Naive thymus-derived CD4-positive, alpha-beta T cell (primary cell): Measurements from ENCODE around the gene CCDC40. TPM values are rescaled to one million over a fixed set of nuclear protein-coding genes. Genes with fewer than 3 reads are reported as not detected.

Experiments used
- ATAC-seq: fragments of 150-1000 bp; cut with Tn5 transposase; 2 replicates; pipeline ENCODE4 v1.10.0; 2021; ENCODE audit warnings: mild to moderate bottlenecking, moderate library complexity
- CTCF ChIA-PET: fragments of 350-600 bp; sonication (Branson Sonifier 250); formaldehyde crosslinking; loops from one replicate; lab custom pipeline; 2021; ENCODE audit warnings: antibody characterized with exemption; lab: Charles Lee
- POLR2A ChIA-PET: fragments of 350-600 bp; sonication (Branson Sonifier 250); formaldehyde crosslinking; loops from one replicate; lab custom pipeline; 2021; ENCODE audit warnings: antibody characterized with exemption, inconsistent platforms; lab: Charles Lee
- DNase-seq, 9 donors: peaks; one replicate each; pipeline versions ENCODE4 v3.0.0 to v3.0.0-alpha.2; 2020 to 2022; ENCODE audit warnings: mixed read lengths in 1 of 9
- H3K27ac ChIP-seq: one replicate; pipeline ENCODE4 v1.7.0; 2013; ENCODE audit warnings: mild to moderate bottlenecking, low read depth, low read length, moderate library complexity
- H3K27me3 ChIP-seq, 2 donors: one replicate each; pipeline ENCODE4 v1.7.0; 2013; ENCODE audit warnings: low read length in 2 of 2, mild to moderate bottlenecking in 2 of 2, moderate library complexity in 2 of 2; ENCODE audit not compliant: control insufficient read depth in 2 of 2, insufficient read depth in 2 of 2
- H3K36me3 ChIP-seq, 3 experiments: 1 replicate in 2 of 3; 2 replicates in 1 of 3; pipeline ENCODE4 v1.7.0; 2013; ENCODE audit warnings: low read length in 3 of 3, mild to moderate bottlenecking in 3 of 3, moderate library complexity in 1 of 3; ENCODE audit not compliant: insufficient read depth in 3 of 3, control insufficient read depth in 2 of 3
- H3K4me1 ChIP-seq, 2 donors: one replicate each; pipeline ENCODE4 v1.7.0; 2013; ENCODE audit warnings: low read length in 2 of 2, mild to moderate bottlenecking in 2 of 2, moderate library complexity in 1 of 2; ENCODE audit not compliant: control insufficient read depth in 2 of 2, insufficient read depth in 2 of 2
- H3K4me3 ChIP-seq: 2 replicates; pipeline ENCODE4 v1.7.0; 2013; ENCODE audit warnings: mild to moderate bottlenecking, low read length
- H3K9me3 ChIP-seq, 3 experiments: 1 replicate in 2 of 3; 2 replicates in 1 of 3; pipeline ENCODE4 v1.7.0; 2013; ENCODE audit warnings: low read length in 3 of 3; ENCODE audit not compliant: control insufficient read depth in 2 of 3
- H3K27ac Mint-ChIP-seq, 9 donors: one replicate each; pipeline ENCODE4 v1.8.0; 2020 to 2022; ENCODE audit warnings: mixed read lengths in 9 of 9, mild to moderate bottlenecking in 8 of 9, moderate library complexity in 5 of 9, inconsistent platforms in 2 of 9
- H3K27me3 Mint-ChIP-seq, 5 donors: one replicate each; pipeline ENCODE4 v1.8.0; 2021 to 2022; ENCODE audit warnings: mixed read lengths in 5 of 5, mild to moderate bottlenecking in 1 of 5
- H3K36me3 Mint-ChIP-seq, 5 donors: one replicate each; pipeline ENCODE4 v1.8.0; 2020 to 2022; ENCODE audit warnings: mixed read lengths in 5 of 5, mild to moderate bottlenecking in 3 of 5, inconsistent platforms in 1 of 5
- H3K4me1 Mint-ChIP-seq, 7 donors: one replicate each; pipeline ENCODE4 v1.8.0; 2020 to 2022; ENCODE audit warnings: mixed read lengths in 7 of 7, mild to moderate bottlenecking in 3 of 7, inconsistent platforms in 1 of 7
- H3K4me3 Mint-ChIP-seq, 10 donors: one replicate each; pipeline ENCODE4 v1.8.0; 2020 to 2022; ENCODE audit warnings: mild to moderate bottlenecking in 10 of 10, mixed read lengths in 10 of 10, moderate library complexity in 6 of 10, inconsistent platforms in 2 of 10
- H3K9me3 Mint-ChIP-seq, 11 donors: one replicate each; pipeline ENCODE4 v1.8.0; 2020 to 2022; ENCODE audit warnings: mixed read lengths in 11 of 11, mild to moderate bottlenecking in 4 of 11, inconsistent platforms in 1 of 11, moderate library complexity in 1 of 11
- intact Hi-C, 2 donors: fragments of 100-400 bp; cut with micrococcal nuclease; formaldehyde crosslinking; loops; one replicate each; pipeline ENCODE4 v1.15.1; 2023
- microRNA-seq: library from miRNA; unstranded; fragments of <30 nt; microRNA quantifications from one replicate; pipeline ENCODE4 v1.2.0, GENCODE V29; 2022; ENCODE audit warnings: borderline microRNAs expressed
- polyA plus RNA-seq, 2 donors: library from polyadenylated mRNA; unstranded; fragments of 300-500 nt; fragmentation: Illumina TruSeq; gene quantifications; one replicate each; pipeline ENCODE4 v1.2.3, GENCODE V29; 2021
- total RNA-seq, 6 experiments: library from RNA in 5 of 6; stranded (reverse) in 5 of 6; gene quantifications; 1 replicate in 5 of 6; 2 replicates in 1 of 6; pipeline ENCODE4 v1.2.3 and lab custom pipeline; 2021 to 2026

The CCDC40 gene
- total and polyA plus RNA-seq, 7 experiments from 2014 or later: 0.43 to 3.0 (median 0.79) TPM; not detected in 2

DNA sequence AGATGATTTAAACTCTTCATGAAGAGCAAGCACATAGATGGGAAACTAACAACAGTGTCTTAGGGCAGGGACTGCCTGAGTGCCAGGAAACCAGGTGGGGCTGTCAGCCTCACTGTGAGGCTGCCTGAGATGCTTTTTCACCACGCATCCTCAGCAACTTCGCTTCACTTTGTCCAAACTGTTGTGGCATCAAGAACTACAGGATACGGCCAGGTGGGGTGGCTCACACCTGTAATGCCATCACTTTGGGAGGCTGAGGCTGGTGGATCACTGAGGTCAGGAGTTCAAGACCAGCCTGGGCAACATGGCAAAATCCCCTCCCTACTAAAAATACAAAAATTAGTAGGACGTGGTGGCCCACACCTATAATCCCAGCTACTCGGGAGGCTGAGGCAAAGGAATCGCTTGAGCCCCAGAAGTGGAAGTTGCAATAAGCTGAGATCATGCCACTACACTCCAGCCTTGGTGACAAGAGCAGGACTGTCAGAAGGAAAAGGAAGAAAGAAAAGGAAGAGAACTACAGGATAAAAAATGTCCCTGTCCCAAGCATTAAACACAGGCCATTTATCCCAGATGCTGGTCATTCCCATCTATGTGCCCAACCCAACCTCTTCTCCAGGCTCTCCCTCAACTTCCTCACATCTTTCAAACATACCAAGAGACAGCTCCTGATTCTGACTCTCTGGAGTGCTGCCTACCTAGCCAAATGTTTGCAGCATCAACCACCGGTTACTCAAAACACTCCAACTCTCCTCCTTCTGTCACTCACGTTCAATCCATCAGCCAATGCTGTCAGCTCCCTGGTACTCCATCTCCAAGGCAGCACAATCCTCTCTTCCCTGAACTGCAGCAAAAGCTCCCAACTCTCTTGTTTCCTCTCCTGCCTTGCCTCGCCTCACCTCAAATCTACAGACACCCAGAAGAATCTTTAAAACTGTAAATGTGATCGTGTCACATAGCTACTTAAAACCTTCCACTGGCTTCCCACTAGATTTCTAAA is 108.9 kb downstream of the CCDC40 start:
- ATAC-seq: no peak
- ChIA-PET CTCF (interaction anchor here (0.8 to 2.7 kb wide), 5 partner anchors 13 to 137 kb away, joined by 3 to 6 read pairs (median 4); partner anchors contain the start of gene GAA), POLR2A (interaction anchor here (0.6 to 3.1 kb wide), 10 partner anchors 9 to 217 kb away, joined by 3 to 21 read pairs (median 3); partner anchors contain the start of genes GAA and SGSH)
- peak in 1 of 9 donors; percentile 7 for DNase-seq
- Histone ChIP-seq H3K27me3 (no peaks in the 10 kb centered on the region), H3K27ac (peak overlapping the region; percentile 91), H3K4me1 (peaks cover 19 to 21% of the 10 kb centered on the region in 2 donors), H3K9me3 (no peaks in the 10 kb centered on the region), H3K4me3 (peak overlapping the region; percentile 64), H3K36me3 (peaks cover 22 to 39% (median 24%) of the 10 kb centered on the region in 3 experiments)
- Mint-ChIP-seq H3K4me3 (peak overlapping the region; percentile 81 to 98 (median 90)), H3K36me3 (peaks cover 0 to 17% (median 9%) of the 10 kb centered on the region in 5 donors), H3K27ac (peak overlapping the region; percentile 3 to 95 (median 81)), H3K27me3 (no peaks in the 10 kb centered on the region), H3K4me1 (peaks cover 15 to 47% (median 41%) of the 10 kb centered on the region in 7 donors), H3K9me3 (peaks cover 0 to 5% (median 0%) of the 10 kb centered on the region in 11 donors)
- intact Hi-C loops: loop anchor here (2.0 to 10.0 kb wide), 5 partner anchors 107 to 1079 kb away; partner anchors contain the start of genes CBX4 (in 1 of the 2), CCDC40 (in 1 of the 2), CEP131 (in 1 of the 2) and TBC1D16 (in 1 of the 2)

DNA sequence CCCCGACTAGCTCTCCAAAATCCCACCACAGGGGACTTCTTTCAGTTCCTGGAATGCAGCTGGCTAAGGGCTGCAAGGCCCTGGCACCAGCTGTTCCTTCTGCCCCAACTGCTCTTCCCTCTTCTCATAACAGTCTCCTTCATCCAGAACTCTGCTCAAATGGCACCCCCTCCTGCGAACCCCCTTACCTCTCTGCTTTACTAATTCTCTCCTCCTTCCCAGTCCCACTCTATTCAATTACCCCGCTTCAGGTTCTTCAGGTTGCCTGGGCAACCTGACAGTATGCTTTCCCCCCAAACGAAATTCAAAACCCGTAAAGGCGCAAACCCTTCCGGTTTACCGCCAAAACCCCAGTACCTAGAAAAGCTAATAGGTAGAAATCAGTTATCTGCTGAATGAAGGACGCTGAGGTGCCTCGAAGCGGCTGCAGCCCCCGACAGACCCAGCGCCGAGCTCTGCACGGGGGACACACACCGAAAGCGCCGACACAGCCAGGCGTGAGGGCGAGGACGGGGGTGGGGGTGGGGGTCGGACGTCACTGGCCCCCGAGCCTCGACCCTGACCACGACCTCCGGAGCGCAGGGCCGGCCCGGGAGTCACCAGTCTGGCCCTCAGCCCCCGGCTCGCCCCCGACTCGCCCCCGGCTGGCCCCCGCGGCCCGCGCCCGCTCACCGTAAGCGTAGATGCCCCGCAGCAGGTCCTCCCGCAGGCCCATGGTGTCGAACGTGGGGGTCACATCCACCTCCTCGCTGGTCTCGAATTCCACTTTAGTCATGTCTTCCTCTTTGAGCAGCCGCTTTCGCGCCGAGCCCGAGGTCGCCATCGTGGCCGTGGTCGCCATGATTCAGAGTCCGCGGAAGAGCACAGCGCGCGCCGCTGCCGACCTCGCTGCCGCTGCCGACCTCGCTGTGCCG is 109.9 kb downstream of the CCDC40 start:
- peaks cover 0 to 13% (median 5%) of the 10 kb centered on the region in 5 donors for H3K36me3 Mint-ChIP-seq
- Histone ChIP-seq H3K27ac (peak overlapping the region; percentile 91), H3K9me3 (no peaks in the 10 kb centered on the region), H3K36me3 (peaks cover 15 to 29% (median 18%) of the 10 kb centered on the region in 3 experiments), H3K27me3 (no peaks in the 10 kb centered on the region), H3K4me3 (peak overlapping the region; percentile 64), H3K4me1 (peaks cover 19 to 21% of the 10 kb centered on the region in 2 donors)
- intact Hi-C loops: loop anchor here (1.0 to 10.0 kb wide), 11 partner anchors 45 to 1078 kb away; partner anchors contain the start of genes ENDOV (in 2 of the 2), GAA (in 2 of the 2), CBX4 (in 1 of the 2) and CCDC40 (in 1 of the 2)
- H3K27ac Mint-ChIP-seq: peak overlapping the region; percentile 68 to 100 (median 97)
- ATAC-seq (no peak), DNase-seq (peak in 8 of 9 donors; percentile 2 to 27 (median 20))
- H3K4me1 Mint-ChIP-seq: peaks cover 15 to 53% (median 45%) of the 10 kb centered on the region in 7 donors
- H3K9me3 Mint-ChIP-seq: peaks cover 0 to 5% (median 0%) of the 10 kb centered on the region in 11 donors
- CTCF ChIA-PET: interaction anchor here (0.8 to 2.7 kb wide), 5 partner anchors 12 to 138 kb away, joined by 3 to 6 read pairs (median 4); partner anchors contain the start of gene GAA
- H3K27me3 Mint-ChIP-seq: no peaks in the 10 kb centered on the region
- peak overlapping the region; percentile 81 to 100 (median 98) for H3K4me3 Mint-ChIP-seq
- POLR2A ChIA-PET: interaction anchor here (0.6 to 3.1 kb wide), 7 partner anchors 8 to 119 kb away, joined by 3 to 21 read pairs (median 3); partner anchors contain the start of genes GAA and SGSH

- H3K4me3 Mint-ChIP-seq: peak within 1 kb of the TSS; percentile 81 to 100 (median 98)
- H3K36me3 Mint-ChIP-seq: peaks cover 0 to 8% (median 3%) of the 10 kb centered on the region in 5 donors
- H3K4me1 Mint-ChIP-seq: peaks cover 15 to 59% (median 44%) of the 10 kb centered on the region in 7 donors
- no peaks in the 10 kb centered on the region for H3K27me3 Mint-ChIP-seq
- ChIA-PET POLR2A (interaction anchor here (0.7 to 1.4 kb wide), 4 partner anchors 46 to 948 kb away, joined by 3 to 7 read pairs (median 4); partner anchors contain the start of gene GAA), CTCF (interaction anchor here (1.1 kb wide), 1 partner anchor 139 kb away, joined by 6 read pairs; no protein-coding TSS in a partner anchor)
- H3K4me3 ChIP-seq: peak within 1 kb of the TSS; percentile 64
- peak within 1 kb of the TSS; percentile 68 to 100 (median 97) for H3K27ac Mint-ChIP-seq
- H3K9me3 ChIP-seq: peaks cover 0 to under 1% (median 0%) of the 10 kb centered on the region in 3 experiments
- peaks cover 19 to 21% of the 10 kb centered on the region in 2 donors for H3K4me1 ChIP-seq
- peak; percentile 84 to 98 (median 96) for DNase-seq
- peak within 1 kb of the TSS; percentile 91 for H3K27ac ChIP-seq
- peaks cover 0 to 9% (median 0%) of the 10 kb centered on the region in 11 donors for H3K9me3 Mint-ChIP-seq
- ATAC-seq: peak; percentile 97
- H3K27me3 ChIP-seq: no peaks in the 10 kb centered on the region
- intact Hi-C loops: loop anchor here (1.0 to 10.0 kb wide), 11 partner anchors 46 to 1078 kb away; partner anchors contain the start of genes ENDOV (in 2 of the 2), GAA (in 2 of the 2), CBX4 (in 1 of the 2) and CCDC40 (in 1 of the 2)
- peaks cover 10 to 20% (median 14%) of the 10 kb centered on the region in 3 experiments for H3K36me3 ChIP-seq
These were observed 110.8 kb downstream of the CCDC40 start, which contains the start of gene EIF4A3 for GRCh38 chr17:80147035-80147822. Gene EIF4A3, minus strand, starts transcription at chr17:80147128. Its CDS starts 167 bp downstream, at chr17:80146961.

Small RNAs within 50 kb of the gene (microRNA-seq; reads per million reads assigned to microRNA genes)
- not detected for gene MIR1268B

Other genes starting within 250 kb of the CCDC40 start
- 10 to 100 TPM in 1 of 5 experiments, 1 to 10 TPM in 4; 2.4 to 11.9 (median 3.0) TPM for gene CBX8, start 239.6 kb upstream of the CCDC40 start, total RNA-seq
- 1 to 10 TPM in 1 of 2 donors, under 1 TPM in 1; 0.96 to 1.9 TPM for gene CBX8, start 239.6 kb upstream of the CCDC40 start, polyA plus RNA-seq
- 100 to 1,000 TPM in 2 of 5 experiments, 10 to 100 TPM in 3; 37.7 to 134 (median 84.4) TPM for gene CBX4, start 197.2 kb upstream of the CCDC40 start, total RNA-seq
- 1 to 10 TPM; 4.0 to 7.4 TPM for gene CBX4, start 197.2 kb upstream of the CCDC40 start, polyA plus RNA-seq
- 1 to 10 TPM in 4 of 5 experiments, under 1 TPM in 1; 0.95 to 2.5 (median 1.6) TPM for gene TBC1D16, start 770 bp upstream of the CCDC40 start, total RNA-seq
- gene TBC1D16, start 770 bp upstream of the CCDC40 start, polyA plus RNA-seq: under 1 TPM; 0.44 to 0.85 TPM
- 10 to 100 TPM; 18.5 to 67.8 (median 54.6) TPM for gene GAA, start 64.9 kb downstream of the CCDC40 start, total RNA-seq
- 10 to 100 TPM; 12.0 to 15.2 TPM for gene GAA, start 64.9 kb downstream of the CCDC40 start, polyA plus RNA-seq
- gene EIF4A3, start 110.5 kb downstream of the CCDC40 start, total RNA-seq: 100 to 1,000 TPM in 2 of 5 experiments, 10 to 100 TPM in 3; 48.6 to 128 (median 75.9) TPM
- 10 to 100 TPM; 64.7 to 90.5 TPM for gene EIF4A3, start 110.5 kb downstream of the CCDC40 start, polyA plus RNA-seq
- under 1 TPM in 3 of 5 experiments, not detected in 2; 0.24 to 0.57 (median 0.30) TPM for gene CARD14, start 133.4 kb downstream of the CCDC40 start, total RNA-seq
- gene CARD14, start 133.4 kb downstream of the CCDC40 start, polyA plus RNA-seq: not detected
- 100 to 1,000 TPM in 4 of 5 experiments, 10 to 100 TPM in 1; 32.8 to 181 (median 147) TPM for gene SGSH, start 183.7 kb downstream of the CCDC40 start, total RNA-seq
- gene SGSH, start 183.7 kb downstream of the CCDC40 start, polyA plus RNA-seq: 10 to 100 TPM; 31.1 to 55.2 TPM
- gene SLC26A11, start 183.8 kb downstream of the CCDC40 start, total RNA-seq: 10 to 100 TPM in 4 of 5 experiments, 1 to 10 TPM in 1; 7.9 to 87.5 (median 67.5) TPM
- 1 to 10 TPM; 3.7 to 7.3 TPM for gene SLC26A11, start 183.8 kb downstream of the CCDC40 start, polyA plus RNA-seq
- gene RNF213, start 224.2 kb downstream of the CCDC40 start, total RNA-seq: 100 to 1,000 TPM; 317 to 775 (median 426) TPM
- 10 to 100 TPM; 33.3 to 49.6 TPM for gene RNF213, start 224.2 kb downstream of the CCDC40 start, polyA plus RNA-seq